GM18867 (cell line): ENCODE data around the gene PEX12.
"Not testable (repeated sequence)": the region's sequence is repeated elsewhere in the genome, so short reads cannot be mapped to it uniquely, and the experiment has no call there.

ENCODE experiments used
- ATAC-seq: cut with Tn5 transposase; IDR thresholded peaks from one replicate; pipeline ENCODE4 v1.9.1; 2021; ENCODE audit warnings: mild to moderate bottlenecking, moderate library complexity; ENCODE audit not compliant: unreplicated experiment

Gene PEX12

GRCh38 chr17:35578929-35579432, 610 bp upstream of the PEX12 start:
- ATAC-seq = no peak

- ATAC-seq = no peak
These were observed 558 bp downstream of the PEX12 start for GRCh38 chr17:35577830-35578196.

GRCh38 chr17:35575759-35576158, 2.6 kb downstream of the PEX12 start:
- no peak for ATAC-seq

DNA sequence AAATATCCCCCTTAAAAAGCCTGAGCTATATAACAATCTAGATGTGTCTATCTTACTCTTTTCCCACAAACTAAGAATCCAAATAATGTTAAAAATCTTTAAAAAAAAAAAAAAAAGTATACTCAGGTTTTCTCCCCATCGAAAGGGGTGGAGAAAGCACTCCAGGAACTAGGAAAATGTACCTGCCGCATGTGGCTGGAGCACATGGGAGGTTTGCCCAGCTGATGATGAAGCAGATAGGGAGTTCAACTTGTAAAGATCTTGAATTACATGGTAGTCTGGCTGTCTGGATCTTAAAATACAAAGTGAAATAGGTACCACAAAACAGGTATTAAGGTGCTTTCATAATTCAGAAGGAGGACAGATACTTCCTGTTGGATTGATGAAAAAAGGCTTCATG, 9.0 kb downstream of the PEX12 start:
- no peak for ATAC-seq

DNA sequence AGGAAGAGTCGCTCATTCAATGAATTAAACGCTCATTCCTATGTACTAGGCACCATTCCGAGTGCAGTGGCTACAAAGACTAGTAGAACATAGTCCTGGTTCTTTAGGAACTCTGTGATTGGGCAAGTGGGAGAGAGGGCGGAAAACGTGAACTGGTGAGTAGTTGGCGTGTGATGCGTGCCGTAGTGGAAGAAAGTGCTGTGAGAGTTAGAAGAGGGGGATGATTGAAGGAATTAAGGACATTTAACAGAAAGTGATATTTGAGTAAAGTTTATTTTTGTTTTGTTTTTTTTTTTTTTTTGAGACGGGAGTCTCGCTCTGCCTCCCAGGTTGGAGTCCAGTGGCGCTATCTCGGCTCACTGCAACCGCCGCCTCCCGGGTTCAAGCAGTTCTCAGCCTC, 9.8 kb downstream of the PEX12 start:
- peak; percentile 6 for ATAC-seq

DNA sequence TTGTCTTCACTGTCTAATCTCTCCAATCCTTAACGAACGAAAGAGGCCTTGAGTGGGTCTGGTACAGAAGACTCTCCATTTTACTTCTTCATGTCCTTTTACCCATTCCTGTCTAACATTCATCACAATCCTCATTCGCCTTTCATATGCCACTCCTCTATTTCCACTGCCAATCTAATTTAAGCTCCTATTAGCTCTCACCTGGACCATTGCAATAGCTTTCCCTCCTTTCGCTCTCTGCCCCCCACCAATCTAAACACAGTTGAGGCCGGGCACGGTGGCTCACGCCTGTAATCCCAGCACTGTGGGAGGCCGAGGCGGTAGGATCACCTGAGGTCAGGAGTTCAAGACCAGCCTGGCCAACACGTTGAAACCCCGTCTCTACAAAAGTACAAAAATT, 11.4 kb downstream of the PEX12 start:
- ATAC-seq = no peak

DNA sequence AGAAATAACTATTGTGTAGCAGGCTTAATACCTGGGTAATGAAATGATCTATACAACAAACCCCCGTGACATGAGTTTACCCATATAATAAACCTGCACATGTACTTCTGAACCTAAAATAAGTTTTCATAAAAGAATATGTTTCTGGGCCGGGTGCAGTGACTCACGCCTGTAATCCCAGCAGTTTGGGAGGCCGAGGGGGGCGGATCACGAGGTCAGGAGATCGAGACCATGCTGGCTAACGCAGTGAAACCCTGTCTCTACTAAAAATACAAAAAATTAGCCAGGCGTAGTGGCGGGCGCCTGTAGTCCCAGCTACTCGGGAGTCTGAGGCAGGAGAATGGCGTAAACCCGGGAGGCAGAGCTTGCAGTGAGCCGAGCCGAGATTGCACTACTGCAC, 15.2 kb downstream of the PEX12 start:
- ATAC-seq = not testable (repeated sequence)

- no peak for ATAC-seq
These were observed 17.7 kb downstream of the PEX12 start, which contains the start of gene SLFN14 for GRCh38 chr17:35560703-35561102. SLFN14 (minus strand) TSS chr17:35560819; CDS start chr17:35558062, 2,757 bp downstream.

GRCh38 chr17:35559495-35560210, 18.7 kb downstream of the PEX12 start:
- ATAC-seq = no peak

- ATAC-seq = no peak
These were observed 21.0 kb downstream of the PEX12 start for GRCh38 chr17:35557353-35557752.

DNA sequence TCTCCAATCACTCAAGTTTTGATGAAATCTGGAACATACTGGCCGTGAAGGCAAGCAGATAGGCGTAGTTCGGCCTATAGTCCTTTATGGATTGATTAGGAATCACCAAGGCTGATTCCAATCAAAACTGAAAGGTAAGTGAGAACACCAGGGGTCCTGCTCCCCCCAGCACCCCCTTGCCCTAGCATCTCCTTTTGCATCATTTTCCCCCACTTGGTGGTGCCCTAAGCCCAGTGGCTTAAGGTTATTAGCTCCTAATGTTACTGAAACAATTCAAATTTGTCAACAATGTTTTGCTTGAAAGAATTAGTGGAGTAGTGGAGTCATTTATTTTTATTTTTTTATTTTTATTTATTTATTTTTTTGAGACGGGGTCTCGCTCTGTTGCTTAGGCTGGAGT, 22.7 kb downstream of the PEX12 start:
- no peak for ATAC-seq

GRCh38 chr17:35554668-35555067, 23.7 kb downstream of the PEX12 start:
- ATAC-seq = no peak

DNA sequence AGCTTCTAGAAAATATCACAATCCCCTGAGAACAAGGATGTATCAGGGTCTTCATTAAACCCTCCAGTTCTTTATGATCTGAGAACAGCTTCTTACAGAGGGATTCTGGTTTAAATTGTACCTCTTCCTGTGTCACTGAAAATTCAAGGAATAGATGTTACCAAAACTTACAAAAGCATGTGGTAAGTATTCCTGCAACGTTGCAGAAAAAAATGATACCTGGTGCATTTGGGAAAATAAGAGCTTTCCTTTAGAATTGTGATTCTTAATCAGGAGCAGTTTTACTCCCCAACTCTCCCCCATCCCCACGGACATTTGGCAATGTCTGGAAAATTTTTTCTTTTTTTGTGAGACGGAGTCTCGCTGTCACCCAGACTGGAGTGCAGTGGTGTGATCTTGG, 25.1 kb downstream of the PEX12 start:
- no peak for ATAC-seq

- no peak for ATAC-seq
These were observed 29.4 kb downstream of the PEX12 start for GRCh38 chr17:35548978-35549377.

- ATAC-seq = no peak
These were observed 30.1 kb downstream of the PEX12 start for GRCh38 chr17:35548208-35548810.

DNA sequence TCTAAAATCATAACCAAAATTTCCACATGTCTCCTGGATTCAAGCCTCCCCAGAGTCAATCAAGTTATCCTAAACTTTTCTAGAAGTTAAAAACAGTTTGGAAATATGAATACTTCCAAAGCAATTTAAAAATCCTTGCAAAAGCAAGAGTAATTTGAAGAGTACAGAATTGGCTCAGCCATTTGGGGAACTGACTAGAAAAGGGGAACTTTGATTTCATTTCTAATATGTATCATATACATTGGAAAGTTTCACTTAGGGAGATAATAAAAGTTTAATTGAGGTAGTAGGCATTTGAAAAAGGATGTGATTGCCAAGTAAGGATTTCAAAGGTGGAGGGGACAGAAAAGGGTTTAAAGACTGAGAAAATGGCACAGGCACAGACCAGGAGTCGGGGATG, 31.9 kb downstream of the PEX12 start:
- ATAC-seq = no peak

DNA sequence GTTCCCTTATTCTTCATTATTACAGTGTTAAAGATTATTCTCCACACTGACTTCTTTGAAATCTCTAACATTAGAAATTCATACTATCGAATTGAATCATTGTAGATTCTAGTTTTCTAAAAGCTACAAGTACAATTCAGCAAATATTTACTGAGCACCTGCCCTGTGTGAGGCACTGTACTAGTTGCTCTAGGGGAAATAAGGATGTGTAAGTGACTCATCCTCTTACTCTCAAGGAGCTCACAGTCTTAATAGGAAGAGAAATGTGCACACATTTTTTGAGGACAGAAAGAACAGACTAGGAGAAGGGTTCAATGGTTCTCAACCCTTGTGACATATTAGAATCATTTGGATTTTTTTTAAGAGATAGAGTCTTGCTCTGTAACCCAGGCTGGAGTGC, 33.2 kb downstream of the PEX12 start:
- no peak for ATAC-seq

- ATAC-seq = no peak
These were observed 34.5 kb downstream of the PEX12 start for GRCh38 chr17:35543856-35544255.

DNA sequence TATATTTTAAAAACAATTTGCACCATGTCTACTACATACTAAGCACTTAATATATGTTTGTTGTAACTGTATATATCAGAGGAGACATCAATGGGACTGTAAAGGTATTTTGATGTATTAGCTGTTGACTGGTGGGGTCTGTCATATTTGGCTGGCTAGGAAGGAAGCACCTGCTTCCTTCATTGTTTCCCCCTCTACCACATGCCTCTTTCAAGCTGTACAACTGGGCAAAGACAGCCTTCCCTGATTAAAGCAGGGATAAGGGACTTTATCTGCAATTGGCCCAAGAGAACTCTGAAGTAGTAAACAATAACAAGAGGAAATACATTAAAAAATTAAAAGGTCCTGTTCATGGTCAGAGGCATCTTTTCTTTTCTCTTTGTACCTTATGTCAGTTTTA, 35.4 kb downstream of the PEX12 start:
- ATAC-seq = no peak

DNA sequence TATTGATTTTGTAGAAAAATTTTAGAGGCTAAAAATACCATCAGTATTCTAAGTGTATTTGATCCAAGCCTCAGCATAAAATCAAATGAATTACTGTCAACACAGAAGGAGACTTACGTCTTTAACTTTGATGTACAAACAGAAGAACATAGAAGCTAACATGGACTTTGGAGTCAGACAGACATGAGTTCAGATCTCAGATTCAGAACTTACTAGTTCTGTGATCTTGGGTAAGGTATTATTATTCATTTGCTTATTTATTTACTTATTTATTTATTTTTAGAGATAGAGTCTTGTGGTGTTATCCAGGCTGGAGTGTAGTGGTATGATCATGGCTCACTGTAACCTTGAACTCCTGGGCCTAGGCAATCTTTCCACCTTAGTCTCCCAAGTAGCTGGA, 36.9 kb downstream of the PEX12 start:
- no peak for ATAC-seq

- ATAC-seq = no peak
These were observed 37.6 kb downstream of the PEX12 start for GRCh38 chr17:35540589-35541404.

DNA sequence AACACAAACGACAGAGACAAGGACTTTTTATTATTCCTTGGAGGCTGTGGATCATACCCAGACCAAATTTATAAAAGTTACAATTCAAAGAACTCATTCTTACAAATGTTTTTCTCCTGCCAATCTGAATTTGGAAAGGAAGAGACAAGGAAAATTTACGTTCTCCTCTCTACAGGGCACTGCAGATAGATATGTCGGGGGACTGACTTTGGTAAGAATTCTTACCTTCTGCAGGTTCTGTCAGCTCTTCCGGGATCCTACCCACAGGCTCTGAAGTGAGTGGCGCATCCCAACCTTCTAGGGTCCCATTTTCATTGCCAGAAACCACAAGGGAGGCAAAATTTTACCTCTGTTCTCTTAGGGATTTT, 38.7 kb downstream of the PEX12 start:
- no peak for ATAC-seq
